ENCODE results near the gene FLNB.

GRCh38 chr3:58072763-58073130 lies 64.5 kb downstream of the FLNB start:
- no peak for TF ChIP-seq CTCF (IDR thresholded peaks at IDR 0.05)
- TF ChIP-seq, protein P1, sequence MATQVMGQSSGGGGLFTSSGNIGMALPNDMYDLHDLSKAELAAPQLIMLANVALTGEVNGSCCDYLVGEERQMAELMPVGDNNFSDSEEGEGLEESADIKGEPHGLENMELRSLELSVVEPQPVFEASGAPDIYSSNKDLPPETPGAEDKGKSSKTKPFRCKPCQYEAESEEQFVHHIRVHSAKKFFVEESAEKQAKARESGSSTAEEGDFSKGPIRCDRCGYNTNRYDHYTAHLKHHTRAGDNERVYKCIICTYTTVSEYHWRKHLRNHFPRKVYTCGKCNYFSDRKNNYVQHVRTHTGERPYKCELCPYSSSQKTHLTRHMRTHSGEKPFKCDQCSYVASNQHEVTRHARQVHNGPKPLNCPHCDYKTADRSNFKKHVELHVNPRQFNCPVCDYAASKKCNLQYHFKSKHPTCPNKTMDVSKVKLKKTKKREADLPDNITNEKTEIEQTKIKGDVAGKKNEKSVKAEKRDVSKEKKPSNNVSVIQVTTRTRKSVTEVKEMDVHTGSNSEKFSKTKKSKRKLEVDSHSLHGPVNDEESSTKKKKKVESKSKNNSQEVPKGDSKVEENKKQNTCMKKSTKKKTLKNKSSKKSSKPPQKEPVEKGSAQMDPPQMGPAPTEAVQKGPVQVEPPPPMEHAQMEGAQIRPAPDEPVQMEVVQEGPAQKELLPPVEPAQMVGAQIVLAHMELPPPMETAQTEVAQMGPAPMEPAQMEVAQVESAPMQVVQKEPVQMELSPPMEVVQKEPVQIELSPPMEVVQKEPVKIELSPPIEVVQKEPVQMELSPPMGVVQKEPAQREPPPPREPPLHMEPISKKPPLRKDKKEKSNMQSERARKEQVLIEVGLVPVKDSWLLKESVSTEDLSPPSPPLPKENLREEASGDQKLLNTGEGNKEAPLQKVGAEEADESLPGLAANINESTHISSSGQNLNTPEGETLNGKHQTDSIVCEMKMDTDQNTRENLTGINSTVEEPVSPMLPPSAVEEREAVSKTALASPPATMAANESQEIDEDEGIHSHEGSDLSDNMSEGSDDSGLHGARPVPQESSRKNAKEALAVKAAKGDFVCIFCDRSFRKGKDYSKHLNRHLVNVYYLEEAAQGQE (IDR thresholded peaks at IDR 0.05; ENCODE audit: insufficient read depth in 1 of 2, low read depth in 2 of 2, low read length in 1 of 2), result no peak

All from Panc1 (cell line).